Coronary artery (tissue), 2 donors: ENCODE measurements around the gene HTRA2.

Source experiments
- DNase-seq: peaks from one replicate; pipeline ENCODE4 v3.0.0-alpha.2; 2017; ENCODE audit warnings: low spot score
- H3K27ac ChIP-seq, 2 donors: fragments of 200-600 bp; sonication (generic); one replicate each; pipeline ENCODE4 v1.5.1; 2016 to 2019
- H3K4me3 ChIP-seq: fragments of 200-600 bp; sonication (generic); 2 replicates; pipeline ENCODE4 v1.5.1; 2016; ENCODE audit warnings: mild to moderate bottlenecking, moderate library complexity
- CTCF ChIP-seq: fragments of 200-600 bp; sonication (generic); IDR thresholded peaks from one replicate; pipeline ENCODE4 v1.5.1; 2019; ENCODE audit warnings: antibody characterized with exemption

The HTRA2 gene

GRCh38 chr2:74507145-74507925 is 22.4 kb upstream of the HTRA2 start, which contains the start of gene PCGF1:
Gene PCGF1 (minus strand): TSS chr2:74507695. CDS start chr2:74507668, 27 bp downstream.
- peak within 1 kb of the TSS; percentile 97 for H3K27ac ChIP-seq
- TF ChIP-seq CTCF, result no peak
- H3K4me3 ChIP-seq, result peak within 1 kb of the TSS; percentile 83
- DNase-seq, result peak; percentile 98

GRCh38 chr2:74507926-74508520 is 21.7 kb upstream of the HTRA2 start:
- no peak for DNase-seq
- TF ChIP-seq CTCF, result no peak
- Histone ChIP-seq H3K27ac (peak overlapping the region; percentile 97), H3K4me3 (peak overlapping the region; percentile 83)

- no peak for DNase-seq
- Histone ChIP-seq H3K27ac (no peak overlapping the region), H3K4me3 (no peak overlapping the region)
- TF ChIP-seq CTCF, result no peak
Measured at GRCh38 chr2:74510272-74510671, 19.5 kb upstream of the HTRA2 start.

GRCh38 chr2:74511104-74511989 is 18.4 kb upstream of the HTRA2 start:
- Histone ChIP-seq H3K27ac (no peak overlapping the region), H3K4me3 (no peak overlapping the region)
- DNase-seq, result no peak
- TF ChIP-seq CTCF, result no peak

GRCh38 chr2:74512744-74513604 is 16.8 kb upstream of the HTRA2 start:
- H3K27ac ChIP-seq, result no peak overlapping the region
- DNase-seq, result no peak
- no peak overlapping the region for H3K4me3 ChIP-seq
- no peak for TF ChIP-seq CTCF

GRCh38 chr2:74513605-74514367 is 15.9 kb upstream of the HTRA2 start:
- Histone ChIP-seq H3K4me3 (peak overlapping the region; percentile 35), H3K27ac (no peak overlapping the region)
- TF ChIP-seq CTCF, result no peak
- DNase-seq, result no peak
